Sigmoid colon (tissue), 4 donors: ENCODE data around the gene POLDIP2.

ENCODE experiments used
- EP300 ChIP-seq, 4 donors: sonication (generic); formaldehyde crosslinking; IDR thresholded peaks; one replicate each; pipeline ENCODE4 v1.6.1; 2017; ENCODE audit warnings: antibody characterized with exemption in 4 of 4
- POLR2AphosphoS5 ChIP-seq, 4 donors: sonication (generic); formaldehyde crosslinking; IDR thresholded peaks; one replicate each; pipeline ENCODE4 v1.6.1; 2017; ENCODE audit warnings: antibody characterized with exemption in 4 of 4

DNA sequence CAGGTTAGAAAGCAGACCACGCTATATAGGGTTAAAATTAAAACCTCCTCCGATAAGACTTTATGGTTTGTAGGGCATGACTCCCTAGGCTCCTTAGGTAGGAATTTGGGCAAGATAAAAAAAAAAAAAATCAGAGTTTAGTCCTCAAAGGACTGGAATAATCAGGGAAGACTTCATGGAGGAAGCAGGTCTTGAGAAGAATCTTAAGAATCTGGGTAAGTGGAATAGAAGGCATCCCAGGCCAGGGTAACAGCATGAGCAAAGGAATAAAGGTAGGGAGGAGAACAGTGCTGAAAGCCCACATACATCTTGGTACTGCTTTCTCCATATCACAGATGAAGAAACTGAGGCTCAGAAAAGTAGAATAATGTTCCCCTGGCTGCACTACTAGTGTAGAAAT is 33.2 kb upstream of the POLDIP2 start:
- no peak for TF ChIP-seq EP300 (IDR thresholded peaks at IDR 0.05)
- no peak for TF ChIP-seq POLR2AphosphoS5 (IDR thresholded peaks at IDR 0.05)
